Neural progenitor cell (in vitro differentiated cells): ENCODE results near the gene SLC25A1. TPM values are rescaled to one million over a fixed set of nuclear protein-coding genes. Genes with fewer than 3 reads are reported as not detected.
"Not testable (repeated sequence)": the region's sequence is repeated elsewhere in the genome, so short reads cannot be mapped to it uniquely, and the experiment has no call there.

Source experiments
- DNase-seq: peaks from one replicate; pipeline ENCODE4 v3.0.0-alpha.2; 2016; ENCODE audit warnings: low spot score
- H2AFZ ChIP-seq: fragments of 200-600 bp; sonication (generic); replicated peaks from 2 replicates; pipeline ENCODE4 v1.6.1; 2016; ENCODE audit warnings: antibody characterized with exemption
- H3F3A ChIP-seq: fragments of 200-600 bp; sonication (generic); 2 replicates; pipeline ENCODE4 v1.6.1; 2016; ENCODE audit warnings: antibody characterized with exemption, low read depth
- H3K27ac ChIP-seq: fragments of 200-600 bp; sonication (generic); 2 replicates; pipeline ENCODE4 v1.5.1; 2016; ENCODE audit warnings: mild to moderate bottlenecking
- H3K27me3 ChIP-seq: fragments of 200-600 bp; sonication (generic); 2 replicates; pipeline ENCODE4 v1.6.1; 2016; ENCODE audit warnings: mild to moderate bottlenecking, moderate library complexity
- H3K36me3 ChIP-seq: fragments of 200-600 bp; sonication (generic); 2 replicates; pipeline ENCODE4 v1.5.1; 2016
- H3K4me1 ChIP-seq: fragments of 200-600 bp; sonication (generic); 2 replicates; pipeline ENCODE4 v1.6.1; 2016; ENCODE audit warnings: mixed run types
- H3K4me2 ChIP-seq: fragments of 200-600 bp; sonication (generic); 2 replicates; pipeline ENCODE4 v1.6.1; 2016
- H3K4me3 ChIP-seq: fragments of 200-600 bp; sonication (generic); 2 replicates; pipeline ENCODE4 v1.5.1; 2016
- H3K79me2 ChIP-seq: fragments of 200-600 bp; sonication (generic); 2 replicates; pipeline ENCODE4 v1.6.1; 2016; ENCODE audit warnings: low read depth
- H3K9ac ChIP-seq: fragments of 200-600 bp; sonication (generic); 2 replicates; pipeline ENCODE4 v1.6.1; 2016
- H3K9me3 ChIP-seq: fragments of 200-600 bp; sonication (generic); 2 replicates; pipeline ENCODE4 v1.5.1; 2016; ENCODE audit warnings: low read depth
- H4K20me1 ChIP-seq: fragments of 200-600 bp; sonication (generic); 2 replicates; pipeline ENCODE4 v1.6.1; 2016; ENCODE audit warnings: low read depth
- H3K27ac Mint-ChIP-seq: 3 replicates; pipeline ENCODE4 v1.8.0; 2021; ENCODE audit warnings: mixed read lengths
- H3K27me3 Mint-ChIP-seq: 2 replicates; pipeline ENCODE4 v1.8.0; 2022; ENCODE audit warnings: low read depth, mild to moderate bottlenecking, inconsistent platforms, moderate library complexity, mixed read lengths; ENCODE audit not compliant: insufficient read depth
- H3K36me3 Mint-ChIP-seq: 3 replicates; pipeline ENCODE4 v1.8.0; 2021; ENCODE audit warnings: mixed read lengths
- H3K4me1 Mint-ChIP-seq: 3 replicates; pipeline ENCODE4 v1.8.0; 2021; ENCODE audit warnings: mixed read lengths
- H3K4me3 Mint-ChIP-seq: 3 replicates; pipeline ENCODE4 v1.8.0; 2021; ENCODE audit warnings: mild to moderate bottlenecking, moderate library complexity, mixed read lengths
- H3K9me3 Mint-ChIP-seq: 3 replicates; pipeline ENCODE4 v1.8.0; 2020; ENCODE audit warnings: mixed read lengths
- EZH2 ChIP-seq: fragments of 200-600 bp; sonication (generic); IDR thresholded peaks from 2 replicates; pipeline ENCODE4 v1.6.1; 2017; ENCODE audit warnings: antibody characterized with exemption, mild to moderate bottlenecking, moderate library complexity
- EZH2phosphoT487 ChIP-seq: fragments of 200-600 bp; sonication (generic); IDR thresholded peaks from 2 replicates; pipeline ENCODE4 v1.6.1; 2017; ENCODE audit warnings: antibody characterized with exemption
- total RNA-seq: library from RNA; depleted of rRNA; stranded (reverse); fragments of >200 nt; gene quantifications from 2 replicates; pipeline ENCODE4 v1.2.3, GENCODE V29; 2015; ENCODE audit warnings: low replicate concordance
- TF ChIP-seq, protein P1 (sequence below): fragments of 200-600 bp; sonication (generic); IDR thresholded peaks from 2 replicates; pipeline ENCODE4 v1.5.1; 2017; ENCODE audit warnings: antibody characterized with exemption, mild to moderate bottlenecking

The SLC25A1 gene
- total RNA-seq, 1 donor from 2014 or later: 28.6 TPM

DNA sequence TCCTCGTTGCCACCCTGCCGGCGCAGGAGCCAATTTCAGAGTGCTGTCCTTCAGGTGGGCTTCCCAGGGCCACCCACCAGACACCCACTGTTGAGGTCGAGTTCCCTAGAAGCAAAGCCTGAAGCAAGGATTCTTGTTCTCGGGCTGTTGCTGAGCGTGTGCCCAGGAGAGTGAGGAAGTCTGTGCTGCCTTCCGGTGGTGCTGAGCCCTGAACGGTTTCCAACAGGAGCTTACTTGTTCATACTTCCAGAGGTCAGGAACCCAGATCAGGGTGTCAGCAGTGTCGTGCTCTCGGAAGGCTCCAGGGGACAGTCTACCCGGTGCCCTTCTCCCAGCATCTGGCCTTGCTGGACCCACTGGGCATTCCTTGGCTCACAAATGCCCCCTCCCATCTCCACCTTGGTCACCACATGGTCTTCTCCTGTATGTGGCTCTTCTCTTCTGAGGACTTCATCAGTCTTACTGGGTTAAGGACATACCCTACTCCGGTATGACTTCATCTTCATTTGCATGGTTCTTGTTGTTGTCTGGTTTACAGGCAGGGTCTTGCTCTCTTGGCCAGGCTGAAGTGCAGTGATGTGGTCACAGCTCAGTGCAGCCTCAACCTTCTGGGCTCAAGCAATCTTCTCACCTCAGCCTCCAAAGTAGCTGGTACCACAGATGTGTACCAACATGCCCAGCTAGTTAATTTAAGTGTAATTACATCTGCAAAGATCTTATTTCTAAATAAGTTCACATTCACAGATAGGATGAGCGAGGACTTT is 11.2 kb downstream of the SLC25A1 start:
- no peaks in the 10 kb centered on the region for H3K9me3 ChIP-seq
- no peak overlapping the region for H3K4me3 ChIP-seq
- TF ChIP-seq EZH2: no peak
- TF ChIP-seq, protein P1, sequence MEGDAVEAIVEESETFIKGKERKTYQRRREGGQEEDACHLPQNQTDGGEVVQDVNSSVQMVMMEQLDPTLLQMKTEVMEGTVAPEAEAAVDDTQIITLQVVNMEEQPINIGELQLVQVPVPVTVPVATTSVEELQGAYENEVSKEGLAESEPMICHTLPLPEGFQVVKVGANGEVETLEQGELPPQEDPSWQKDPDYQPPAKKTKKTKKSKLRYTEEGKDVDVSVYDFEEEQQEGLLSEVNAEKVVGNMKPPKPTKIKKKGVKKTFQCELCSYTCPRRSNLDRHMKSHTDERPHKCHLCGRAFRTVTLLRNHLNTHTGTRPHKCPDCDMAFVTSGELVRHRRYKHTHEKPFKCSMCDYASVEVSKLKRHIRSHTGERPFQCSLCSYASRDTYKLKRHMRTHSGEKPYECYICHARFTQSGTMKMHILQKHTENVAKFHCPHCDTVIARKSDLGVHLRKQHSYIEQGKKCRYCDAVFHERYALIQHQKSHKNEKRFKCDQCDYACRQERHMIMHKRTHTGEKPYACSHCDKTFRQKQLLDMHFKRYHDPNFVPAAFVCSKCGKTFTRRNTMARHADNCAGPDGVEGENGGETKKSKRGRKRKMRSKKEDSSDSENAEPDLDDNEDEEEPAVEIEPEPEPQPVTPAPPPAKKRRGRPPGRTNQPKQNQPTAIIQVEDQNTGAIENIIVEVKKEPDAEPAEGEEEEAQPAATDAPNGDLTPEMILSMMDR: no peak
- no peak for TF ChIP-seq EZH2phosphoT487
- peaks cover 8% of the 10 kb centered on the region for H3K79me2 ChIP-seq
- peaks cover 15% of the 10 kb centered on the region for H3K4me1 ChIP-seq
- H2AFZ ChIP-seq: no peak overlapping the region
- peaks cover 16% of the 10 kb centered on the region for H3K4me1 Mint-ChIP-seq
- peaks cover 91% of the 10 kb centered on the region for H3K27me3 ChIP-seq
- peaks cover 2% of the 10 kb centered on the region for H3K36me3 Mint-ChIP-seq
- no peak overlapping the region for H3K9ac ChIP-seq
- H3K27me3 Mint-ChIP-seq: peaks cover 41% of the 10 kb centered on the region
- no peak overlapping the region for H3K4me2 ChIP-seq
- no peaks in the 10 kb centered on the region for H3K36me3 ChIP-seq
- DNase-seq: peak; percentile 1
- peaks cover 5% of the 10 kb centered on the region for H3K9me3 Mint-ChIP-seq
- H3F3A ChIP-seq: peaks cover 27% of the 10 kb centered on the region
- H3K27ac ChIP-seq: no peak overlapping the region
- peaks cover 40% of the 10 kb centered on the region for H4K20me1 ChIP-seq
- peak overlapping the region; percentile 65 for H3K4me3 Mint-ChIP-seq
- no peak overlapping the region for H3K27ac Mint-ChIP-seq

GRCh38 chr22:19166421-19166820 is 12.1 kb downstream of the SLC25A1 start:
- H2AFZ ChIP-seq: no peak overlapping the region
- H3K4me3 ChIP-seq: no peak overlapping the region
- no peaks in the 10 kb centered on the region for H3K9me3 ChIP-seq
- H3K27ac Mint-ChIP-seq: no peak overlapping the region
- H3K4me3 Mint-ChIP-seq: no peak overlapping the region
- H3K36me3 ChIP-seq: no peaks in the 10 kb centered on the region
- peaks cover 14% of the 10 kb centered on the region for H3K4me1 ChIP-seq
- peaks cover 41% of the 10 kb centered on the region for H3K27me3 Mint-ChIP-seq
- peaks cover 99% of the 10 kb centered on the region for H3K27me3 ChIP-seq
- no peak for TF ChIP-seq EZH2phosphoT487
- TF ChIP-seq, protein P1: no peak
- TF ChIP-seq EZH2: no peak
- H3K4me1 Mint-ChIP-seq: peaks cover 13% of the 10 kb centered on the region
- H4K20me1 ChIP-seq: peaks cover 37% of the 10 kb centered on the region
- H3K79me2 ChIP-seq: no peaks in the 10 kb centered on the region
- H3K27ac ChIP-seq: no peak overlapping the region
- peaks cover 5% of the 10 kb centered on the region for H3K9me3 Mint-ChIP-seq
- H3K36me3 Mint-ChIP-seq: peaks cover 2% of the 10 kb centered on the region
- no peak for DNase-seq
- no peak overlapping the region for H3K9ac ChIP-seq
- H3K4me2 ChIP-seq: no peak overlapping the region
- peaks cover 27% of the 10 kb centered on the region for H3F3A ChIP-seq

DNA sequence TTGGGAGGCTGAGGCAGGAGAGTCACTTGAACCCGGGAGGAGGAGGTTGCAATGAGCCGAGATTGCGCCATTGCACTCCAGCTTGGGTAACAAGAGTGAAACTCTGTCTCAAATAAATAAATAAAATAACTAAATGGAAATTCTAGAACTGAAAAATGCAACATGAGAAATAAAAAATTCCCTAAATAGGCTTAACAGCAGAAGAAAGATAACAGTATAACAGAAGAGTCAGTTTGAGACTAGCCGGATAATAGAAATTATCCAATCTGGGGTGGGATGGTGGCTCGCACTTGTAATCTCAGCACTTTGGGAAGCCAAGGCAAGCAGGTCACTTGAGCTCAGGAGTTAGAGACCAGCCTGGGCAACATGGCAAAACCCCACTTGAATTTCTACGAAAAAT is 14.1 kb downstream of the SLC25A1 start:
- Histone ChIP-seq H3K4me2 (no peak overlapping the region), H3K79me2 (no peaks in the 10 kb centered on the region), H3K9me3 (no peaks in the 10 kb centered on the region), H2AFZ (no peak overlapping the region), H4K20me1 (peaks cover 23% of the 10 kb centered on the region), H3K27me3 (peaks cover 98% of the 10 kb centered on the region), H3K4me1 (peaks cover 6% of the 10 kb centered on the region), H3K4me3 (no peak overlapping the region), H3K27ac (no peak overlapping the region), H3K9ac (no peak overlapping the region), H3K36me3 (no peaks in the 10 kb centered on the region), H3F3A (peaks cover 12% of the 10 kb centered on the region)
- H3K4me1 Mint-ChIP-seq: peaks cover 3% of the 10 kb centered on the region
- no peak overlapping the region for H3K27ac Mint-ChIP-seq
- peaks cover 5% of the 10 kb centered on the region for H3K9me3 Mint-ChIP-seq
- H3K36me3 Mint-ChIP-seq: no peaks in the 10 kb centered on the region
- H3K4me3 Mint-ChIP-seq: no peak overlapping the region
- TF ChIP-seq, protein P1: no peak
- no peak for TF ChIP-seq EZH2phosphoT487
- TF ChIP-seq EZH2: no peak
- no peak for DNase-seq
- peaks cover 35% of the 10 kb centered on the region for H3K27me3 Mint-ChIP-seq

GRCh38 chr22:19158649-19159048 is 19.9 kb downstream of the SLC25A1 start:
- H4K20me1 ChIP-seq, H3K36me3 Mint-ChIP-seq, H2AFZ ChIP-seq, H3K9ac ChIP-seq, H3K4me3 ChIP-seq, H3K9me3 ChIP-seq, H3F3A ChIP-seq, H3K4me2 ChIP-seq, H3K36me3 ChIP-seq, H3K9me3 Mint-ChIP-seq, H3K4me3 Mint-ChIP-seq, H3K4me1 ChIP-seq, H3K4me1 Mint-ChIP-seq, H3K27ac ChIP-seq, DNase-seq, H3K27ac Mint-ChIP-seq, H3K79me2 ChIP-seq: not testable (repeated sequence)
- H3K27me3 ChIP-seq: peaks cover 94% of the 10 kb centered on the region
- peaks cover 21% of the 10 kb centered on the region for H3K27me3 Mint-ChIP-seq

DNA sequence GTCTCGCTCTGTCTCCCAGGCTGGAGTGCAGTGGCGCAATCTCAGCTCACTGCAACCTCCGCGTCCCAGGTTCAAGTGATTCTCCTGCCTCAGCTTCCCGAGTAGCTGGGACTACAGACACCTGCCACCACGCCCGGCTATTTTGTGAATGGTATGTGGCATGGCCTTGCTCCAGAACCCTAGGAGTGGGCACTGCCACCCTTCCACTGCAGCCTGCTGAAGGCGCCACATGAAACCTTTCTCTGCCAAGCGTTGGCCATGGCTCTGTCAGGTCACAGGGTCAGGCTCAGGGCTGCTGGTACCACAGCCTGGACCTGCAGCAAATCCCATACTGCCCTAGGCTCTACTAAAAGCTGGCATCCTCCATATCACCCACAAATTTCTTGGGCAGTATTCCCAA is 22.4 kb downstream of the SLC25A1 start:
- H2AFZ ChIP-seq, H3K9me3 ChIP-seq, H3K9ac ChIP-seq, H3F3A ChIP-seq, H3K4me3 ChIP-seq, H3K27ac Mint-ChIP-seq, H3K27ac ChIP-seq, H4K20me1 ChIP-seq, H3K4me1 ChIP-seq, H3K36me3 ChIP-seq, H3K79me2 ChIP-seq, H3K36me3 Mint-ChIP-seq, H3K4me1 Mint-ChIP-seq, H3K4me3 Mint-ChIP-seq, DNase-seq, H3K4me2 ChIP-seq, H3K9me3 Mint-ChIP-seq: not testable (repeated sequence)
- peaks cover 94% of the 10 kb centered on the region for H3K27me3 ChIP-seq
- peaks cover 36% of the 10 kb centered on the region for H3K27me3 Mint-ChIP-seq
